GM21526 (cell line): Measurements from ENCODE around the gene ABCB9.

Experiments used
- ATAC-seq: cut with Tn5 transposase; IDR thresholded peaks from one replicate; pipeline ENCODE4 v1.9.1; 2021; ENCODE audit warnings: moderate library complexity; ENCODE audit not compliant: unreplicated experiment, low FRiP score

Gene ABCB9

DNA sequence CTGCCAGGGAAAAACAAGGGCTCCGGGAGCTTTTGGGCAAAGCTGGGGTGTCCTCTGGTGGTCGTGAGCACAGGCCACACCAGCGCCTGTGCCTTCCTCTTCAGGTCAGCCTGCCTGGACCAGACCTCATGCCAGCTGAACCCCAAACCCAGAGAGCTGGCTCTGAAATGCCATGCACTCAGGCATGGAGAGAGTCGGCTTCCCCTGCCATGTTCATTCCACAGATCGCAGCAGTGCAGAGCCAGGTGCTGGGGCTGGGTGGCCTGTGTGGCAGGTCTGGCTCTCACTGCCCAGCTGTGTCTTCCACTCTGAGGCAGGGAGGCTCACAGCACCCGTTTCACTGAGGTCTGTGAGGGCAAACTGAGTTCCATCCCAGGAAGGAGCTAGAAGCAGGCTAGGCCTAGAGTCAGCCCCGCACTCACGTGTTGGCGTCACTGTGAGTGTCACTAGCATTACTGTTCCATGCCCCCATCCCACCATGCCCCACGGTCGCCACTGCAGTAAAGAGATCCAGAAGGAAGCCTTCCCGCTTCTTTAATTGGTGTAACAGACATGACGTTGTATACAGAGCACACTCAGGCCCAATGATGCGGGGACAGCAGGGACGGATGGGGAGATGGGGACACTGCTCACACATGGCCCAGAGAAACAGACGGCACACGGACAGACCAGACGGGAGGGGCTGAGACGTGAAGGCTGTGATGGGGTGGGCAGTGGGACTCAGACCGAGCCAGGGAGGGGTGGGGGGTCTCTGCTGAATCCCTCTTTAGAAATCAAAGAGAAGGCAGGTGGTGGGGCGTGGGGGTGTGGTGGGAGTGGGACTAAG is 16.9 kb upstream of the ABCB9 start:
- no peak for ATAC-seq

DNA sequence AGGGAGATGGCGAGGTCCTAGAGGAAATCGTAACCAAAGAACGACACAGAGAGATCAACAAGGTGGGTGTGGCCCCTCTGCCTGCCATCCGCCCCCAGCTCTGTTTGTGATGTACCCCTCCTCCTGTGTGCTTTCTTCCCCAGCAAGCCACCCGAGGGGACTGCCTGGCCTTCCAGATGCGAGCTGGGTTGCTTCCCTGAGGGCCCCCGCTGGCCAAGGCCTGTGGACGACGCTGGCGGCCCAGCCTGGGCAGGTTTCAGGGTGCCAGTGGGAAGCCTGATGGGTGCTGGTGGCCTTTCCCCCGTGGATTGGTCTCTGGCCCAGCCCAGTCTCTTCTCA is 16.2 kb upstream of the ABCB9 start:
- ATAC-seq = no peak

DNA sequence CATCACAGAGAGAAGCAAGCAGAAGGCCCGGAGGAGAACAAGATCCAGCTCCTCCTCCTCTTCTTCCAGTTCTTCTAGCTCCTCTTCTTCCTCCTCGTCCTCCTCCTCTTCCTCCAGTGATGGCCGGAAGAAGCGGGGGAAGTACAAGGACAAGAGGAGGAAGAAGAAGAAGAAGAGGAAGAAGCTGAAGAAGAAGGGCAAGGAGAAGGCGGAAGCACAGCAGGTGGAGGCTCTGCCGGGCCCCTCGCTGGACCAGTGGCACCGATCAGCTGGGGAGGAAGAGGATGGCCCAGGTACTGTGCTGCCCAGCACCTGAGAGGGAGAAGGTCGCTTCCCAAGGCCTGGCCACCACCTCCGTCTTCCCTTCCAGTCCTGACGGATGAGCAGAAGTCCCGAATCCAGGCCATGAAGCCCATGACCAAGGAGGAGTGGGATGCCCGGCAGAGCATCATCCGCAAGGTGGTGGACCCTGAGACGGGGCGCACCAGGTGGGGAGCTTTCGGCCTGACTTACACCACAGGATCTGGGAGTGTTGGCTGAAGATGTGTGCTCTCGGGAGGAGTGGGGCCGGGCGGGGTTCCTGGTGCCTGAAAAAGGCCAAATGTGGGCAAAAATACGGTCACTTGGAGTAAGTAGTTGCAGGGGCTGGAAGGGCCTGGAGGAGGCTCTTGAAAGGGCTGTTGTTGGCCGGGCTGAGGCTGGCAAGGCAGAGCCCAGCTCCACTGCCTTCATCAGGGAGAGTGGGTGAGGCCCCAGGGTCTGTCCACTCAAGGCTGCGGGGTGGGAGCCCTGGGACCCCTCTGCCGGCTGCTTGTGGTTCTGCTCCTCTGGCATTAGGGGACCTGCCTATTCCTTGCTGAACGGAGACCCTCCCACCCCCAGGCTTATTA is 15.6 kb upstream of the ABCB9 start:
- no peak for ATAC-seq

DNA sequence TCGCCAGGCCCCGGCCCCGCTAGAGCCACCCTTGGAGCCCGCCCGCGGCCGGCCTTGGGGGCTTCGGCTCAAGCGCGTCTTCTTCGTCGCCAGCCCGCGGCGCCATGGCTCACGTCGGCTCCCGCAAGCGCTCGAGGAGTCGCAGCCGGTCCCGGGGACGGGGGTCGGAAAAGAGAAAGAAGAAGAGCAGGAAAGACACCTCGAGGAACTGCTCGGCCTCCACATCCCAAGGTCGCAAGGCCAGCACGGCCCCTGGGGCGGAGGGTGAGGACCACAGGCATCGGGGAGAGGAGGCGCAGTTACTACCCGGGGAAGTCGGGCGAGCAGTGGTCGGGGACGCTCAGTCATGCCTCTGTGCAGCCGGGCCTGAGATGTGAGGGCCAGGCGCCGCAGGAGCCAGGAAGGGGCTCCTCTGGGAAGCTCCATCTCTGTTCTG is 14.8 kb upstream of the ABCB9 start:
- peak; percentile 8 for ATAC-seq

DNA sequence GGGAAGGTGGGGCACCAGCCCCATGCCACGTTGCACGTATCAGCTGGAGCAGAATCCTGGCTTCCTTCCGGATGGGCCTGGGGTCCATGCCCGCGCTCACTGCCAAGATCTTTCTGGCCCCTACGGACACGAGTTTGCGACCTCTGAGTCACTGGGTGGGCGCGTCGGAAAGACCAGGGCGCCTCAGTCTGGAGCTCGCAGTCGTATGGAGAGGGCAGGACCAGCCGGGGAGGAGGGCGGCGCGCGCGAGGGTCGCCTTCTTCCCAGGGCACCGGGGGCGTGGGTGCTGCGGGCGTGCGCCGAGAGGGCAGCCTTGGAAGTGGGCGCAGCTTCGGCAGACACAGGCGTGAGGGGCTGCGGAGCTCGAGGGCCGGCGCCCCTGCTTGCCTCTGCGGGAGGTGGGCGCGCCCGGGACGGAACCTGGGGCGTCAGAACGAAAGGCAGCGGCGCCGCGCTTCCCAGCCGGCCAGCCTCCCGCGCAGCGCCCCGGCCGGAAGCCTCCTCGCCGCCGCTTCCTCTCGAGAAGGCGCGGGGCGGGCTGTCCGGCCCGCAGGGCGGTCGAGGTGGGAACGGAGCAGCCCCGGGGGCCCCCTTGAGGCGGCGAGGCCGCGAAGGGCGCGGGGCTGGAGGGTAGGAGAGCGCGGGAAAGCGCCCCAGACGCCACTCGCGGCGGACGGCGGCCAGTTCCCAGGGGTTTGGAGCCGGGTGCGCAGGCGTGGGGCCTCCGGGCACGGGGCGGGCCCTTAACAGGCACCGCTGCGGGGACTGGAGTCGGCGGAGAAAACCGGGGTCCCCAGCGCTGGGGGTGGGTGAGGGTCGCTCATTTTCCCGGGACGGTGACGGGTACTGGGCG is 14.1 kb upstream of the ABCB9 start, which contains the start of gene ARL6IP4:
Gene ARL6IP4 (plus strand): TSS at position 499 of the 853 bp plus-strand sequence. CDS start 459 bp downstream, outside the sequence.
- ATAC-seq = peak; percentile 54

DNA sequence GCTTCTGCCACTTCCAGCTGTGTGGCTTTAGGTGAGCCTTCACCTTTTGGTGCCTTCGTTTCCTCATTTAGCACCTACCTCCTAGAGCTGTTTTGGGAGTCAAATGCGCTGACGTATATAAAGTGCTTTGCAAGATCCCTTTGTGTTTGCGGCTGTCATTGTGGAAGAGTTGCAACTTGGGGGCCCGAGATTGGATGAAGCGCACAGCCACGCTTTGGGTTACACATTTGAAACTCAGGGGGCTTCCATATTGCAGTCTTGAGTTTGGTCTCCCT is 13.6 kb upstream of the ABCB9 start:
- no peak for ATAC-seq

DNA sequence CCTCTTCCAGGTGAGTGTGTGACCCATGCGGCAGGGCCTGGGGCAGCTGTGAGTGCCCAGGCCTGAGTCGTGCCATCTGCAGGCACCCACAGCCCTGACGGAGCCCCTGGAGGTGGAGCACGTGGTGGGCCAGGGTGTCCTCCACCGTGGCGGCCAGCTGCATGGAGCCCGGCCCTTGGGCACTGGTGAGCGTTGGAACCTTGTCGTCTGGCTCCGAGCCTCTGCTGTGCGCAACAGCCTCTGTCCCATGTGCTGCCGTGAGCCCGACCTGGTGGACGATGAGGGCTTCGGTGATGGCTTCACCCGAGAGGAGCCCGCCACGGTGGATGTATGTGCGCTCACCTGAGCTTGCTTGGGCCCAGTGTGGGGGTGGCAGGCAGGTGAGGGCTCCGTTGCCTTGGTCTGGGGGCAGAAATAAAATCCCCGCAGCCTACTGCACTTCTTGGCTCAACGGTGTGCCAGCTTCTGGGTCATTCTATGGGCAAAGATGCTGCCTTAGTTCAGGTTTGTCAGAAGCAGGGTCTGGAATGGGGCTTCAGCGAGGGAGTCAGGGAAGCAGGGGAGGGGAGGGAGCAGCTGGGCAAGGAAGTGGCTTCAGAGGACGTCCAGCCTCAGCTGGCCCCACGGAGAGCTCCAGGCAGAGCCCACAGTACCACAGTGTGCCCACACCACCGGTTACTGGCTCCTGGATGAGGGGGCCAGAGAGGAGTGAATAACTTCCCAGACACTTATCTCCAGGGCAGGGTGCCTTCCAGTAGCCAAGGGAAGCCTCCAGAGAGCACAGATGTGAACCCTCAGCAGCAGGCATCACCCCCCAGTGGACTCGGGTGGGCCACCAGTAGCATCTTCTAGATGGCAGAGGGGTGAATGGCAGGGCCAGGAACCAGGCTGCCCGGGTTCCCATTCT is 13.0 kb upstream of the ABCB9 start:
- ATAC-seq = no peak

DNA sequence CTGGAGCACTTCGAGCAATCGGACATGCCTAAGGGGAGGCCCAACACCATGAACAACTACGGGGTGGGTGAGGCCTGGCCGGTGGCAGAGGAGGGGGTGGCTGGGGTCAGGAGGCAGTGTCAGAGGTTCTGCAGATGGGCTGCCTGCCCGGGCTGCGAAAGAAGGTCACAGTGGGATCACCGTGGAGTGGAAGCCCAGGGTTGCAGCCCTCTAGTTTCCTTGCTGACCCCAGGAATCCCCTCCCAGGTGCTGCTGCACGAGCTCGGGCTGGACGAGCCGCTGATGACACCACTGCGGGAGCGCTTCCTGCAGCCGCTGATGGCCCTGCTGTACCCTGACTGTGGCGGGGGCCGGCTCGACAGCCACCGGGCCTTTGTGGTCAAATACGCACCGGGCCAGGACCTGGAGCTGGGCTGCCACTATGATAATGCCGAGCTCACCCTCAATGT is 12.3 kb upstream of the ABCB9 start:
- ATAC-seq = no peak

DNA sequence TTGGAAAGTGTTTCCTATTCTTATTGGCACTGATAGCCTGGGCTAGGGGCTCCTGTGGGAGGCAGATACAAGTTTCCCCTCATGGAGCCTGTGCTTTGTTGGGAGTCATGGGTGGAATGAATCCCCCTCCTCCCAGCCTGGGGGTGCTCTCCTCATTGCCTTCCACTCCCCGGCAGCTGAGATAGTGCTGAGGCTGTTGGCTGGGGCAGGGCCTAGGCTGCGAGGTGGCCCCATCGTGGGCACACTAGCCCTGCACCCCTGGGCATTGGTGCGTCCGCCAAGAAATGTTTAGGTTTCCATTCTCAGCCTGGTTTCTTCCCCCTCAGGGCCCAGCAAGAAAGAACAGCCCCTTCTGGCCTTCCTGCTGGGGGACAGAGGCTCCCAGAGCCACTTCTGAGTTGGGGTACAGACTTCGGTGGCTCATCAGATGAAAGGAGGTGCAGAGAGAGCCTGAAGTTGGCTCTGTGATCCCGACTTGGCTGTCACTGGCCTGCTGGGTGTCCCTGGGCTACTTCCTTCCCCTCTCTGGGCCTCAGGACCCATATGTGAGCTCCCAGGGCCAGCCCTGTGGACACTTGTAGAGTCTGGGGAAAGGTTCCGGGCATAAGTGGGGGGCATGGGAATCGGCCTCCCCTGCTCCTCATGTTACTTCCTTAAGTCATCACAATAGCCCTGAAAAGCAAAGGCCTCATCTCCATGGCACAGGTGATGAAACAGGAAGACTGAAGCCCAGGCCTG is 11.6 kb upstream of the ABCB9 start:
- no peak for ATAC-seq

DNA sequence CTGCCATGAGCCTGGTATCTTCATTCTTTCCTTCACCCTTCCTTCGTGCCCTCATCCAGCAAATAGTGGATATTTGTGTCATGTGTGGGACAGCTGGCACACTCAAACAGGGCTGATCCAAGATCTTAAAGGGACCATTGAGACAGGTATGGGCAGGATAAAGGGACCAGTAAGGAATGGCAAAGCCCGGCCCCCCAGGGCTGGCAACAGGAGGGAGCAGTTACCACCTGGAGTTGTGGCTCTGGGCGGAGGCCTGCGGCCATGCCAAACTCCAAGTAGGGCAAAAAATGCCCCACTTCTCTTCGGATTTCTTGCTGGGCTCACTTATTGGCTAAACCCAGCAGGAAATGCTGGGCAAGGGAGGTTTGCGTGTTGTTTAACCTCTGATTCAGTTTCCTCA is 10.9 kb upstream of the ABCB9 start:
- ATAC-seq = no peak

DNA sequence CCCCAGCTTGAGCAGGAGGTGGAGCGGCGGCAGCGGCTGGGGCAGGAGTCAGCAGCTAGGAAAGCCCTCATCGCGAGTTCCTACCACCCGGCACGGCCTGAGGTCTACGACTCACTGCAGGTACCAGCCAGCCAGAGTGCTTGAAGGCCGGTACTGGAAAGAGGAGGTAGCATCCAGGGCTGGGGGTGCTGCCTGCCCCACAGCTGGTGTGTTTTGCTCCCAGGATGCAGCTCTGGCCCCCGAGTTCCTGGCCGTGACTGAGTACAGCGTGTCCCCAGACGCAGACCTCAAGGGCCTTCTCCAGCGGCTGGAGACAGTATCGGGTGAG is 10.3 kb upstream of the ABCB9 start:
- no peak for ATAC-seq

DNA sequence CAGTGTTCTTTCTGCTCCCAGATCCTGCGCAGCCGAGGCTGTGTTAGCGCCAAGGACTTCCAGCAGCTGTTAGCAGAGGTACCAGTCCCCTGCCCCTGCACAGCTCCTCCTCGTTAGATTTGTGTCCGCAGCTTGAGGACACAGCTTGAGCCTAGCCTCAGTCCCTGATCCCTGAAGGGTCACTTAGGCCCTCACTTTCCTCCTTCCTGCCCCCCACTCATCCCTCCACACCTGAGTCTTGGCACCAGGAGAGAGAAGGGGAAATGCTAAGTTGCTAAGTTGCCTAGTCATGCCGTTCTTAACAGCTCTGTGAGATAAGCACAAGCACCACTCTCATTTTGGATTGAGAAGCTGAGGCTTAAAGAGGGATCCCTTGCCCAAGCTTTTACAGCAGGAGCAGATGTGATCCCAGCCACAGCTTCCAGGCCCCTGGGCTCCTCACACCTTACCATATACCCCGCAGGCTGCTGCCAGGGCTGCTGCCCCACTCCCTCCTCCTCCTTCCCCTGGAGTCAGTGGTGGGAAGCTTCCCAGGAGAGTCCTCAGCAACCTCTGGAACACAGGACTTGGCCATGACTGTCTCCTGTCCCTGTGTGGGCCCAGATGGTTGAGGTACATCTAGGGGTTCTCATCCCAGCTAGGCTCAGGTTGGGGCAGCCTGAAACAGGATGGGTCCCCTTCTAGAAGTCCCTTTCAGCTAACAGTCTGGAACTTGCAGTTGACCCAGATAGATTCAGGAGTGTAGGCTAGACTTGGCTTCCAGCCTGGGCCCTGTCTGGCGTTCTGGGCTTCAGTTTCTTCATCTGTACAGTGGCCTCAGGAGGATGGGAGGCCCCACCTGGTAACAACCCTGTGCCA is 9.8 kb upstream of the ABCB9 start:
- no peak for ATAC-seq

DNA sequence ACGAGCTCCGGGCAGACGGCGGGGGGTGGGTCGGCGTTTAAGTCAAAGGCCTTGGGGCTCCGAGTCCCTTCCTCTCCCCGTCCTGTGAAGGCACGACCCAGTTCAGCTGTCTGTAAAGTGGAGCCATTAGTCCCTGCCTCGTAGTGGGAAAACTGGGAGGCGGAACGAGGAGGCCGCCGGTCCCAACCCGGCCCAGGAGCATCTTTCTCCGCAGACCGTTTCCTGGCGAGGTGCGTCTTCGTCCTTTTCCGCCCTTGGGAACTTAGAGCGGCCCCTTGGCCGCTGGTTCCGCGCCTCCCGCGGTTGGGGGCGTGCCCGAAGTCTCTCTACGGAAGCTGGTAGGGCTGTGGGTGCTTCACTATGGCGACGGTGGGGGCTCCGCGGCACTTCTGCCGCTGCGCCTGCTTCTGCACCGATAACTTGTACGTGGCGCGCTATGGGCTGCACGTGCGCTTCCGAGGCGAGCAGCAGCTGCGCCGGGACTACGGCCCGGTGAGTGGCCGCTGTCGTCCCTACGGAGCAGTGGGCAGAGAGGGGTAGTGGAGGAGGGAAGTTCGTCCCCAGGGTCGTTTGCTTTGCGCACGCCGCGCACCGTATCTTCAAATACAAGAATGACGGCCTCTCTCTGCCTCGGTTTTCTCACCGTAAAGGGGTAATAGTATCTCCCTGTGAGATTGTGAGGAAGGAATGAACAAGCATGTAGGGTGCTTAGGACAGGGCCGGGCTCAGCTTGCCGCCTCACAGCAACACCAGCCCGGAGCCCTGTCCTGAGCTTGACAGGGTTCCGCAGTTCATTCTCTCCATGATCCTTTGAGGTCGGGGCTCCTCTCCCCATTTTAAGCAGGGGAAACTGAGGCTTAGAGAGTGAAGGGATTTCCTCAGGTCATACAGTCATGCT is 8.9 kb upstream of the ABCB9 start, which contains the start of gene OGFOD2:
Gene OGFOD2 (plus strand): TSS at position 353 of the 898 bp plus-strand sequence. CDS start 8 bp downstream, at position 361.
- ATAC-seq = peak; percentile 68

DNA sequence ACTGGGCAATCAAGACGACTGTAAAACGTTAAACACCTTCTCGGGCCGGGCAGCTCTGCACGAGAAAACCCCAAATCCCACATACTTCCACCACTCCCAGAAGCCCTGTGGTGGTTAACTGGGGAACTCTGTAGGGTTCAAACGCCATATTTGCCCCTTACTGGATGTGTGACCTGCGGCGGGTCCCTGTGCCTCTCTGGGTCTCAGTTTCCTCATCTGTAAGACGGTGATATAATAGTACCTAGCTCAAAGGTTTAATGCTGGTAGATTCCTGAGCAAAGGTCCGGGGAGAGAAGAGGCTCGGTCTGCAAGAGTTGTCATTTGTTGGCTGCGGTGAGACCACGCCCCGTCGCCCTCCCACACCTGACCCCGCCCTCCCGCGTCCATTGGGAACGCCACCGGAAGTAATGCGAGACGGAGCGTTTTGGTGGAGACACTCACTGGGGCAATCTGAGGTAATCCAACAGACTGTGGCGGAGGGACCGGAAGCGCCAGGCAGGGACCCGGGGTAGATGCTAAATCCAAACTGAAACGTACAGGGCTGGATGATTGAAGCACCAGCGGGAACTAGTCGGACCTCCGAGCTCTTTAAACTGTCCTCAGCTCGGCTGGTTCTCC is 8.1 kb upstream of the ABCB9 start:
- ATAC-seq = peak; percentile 69

DNA sequence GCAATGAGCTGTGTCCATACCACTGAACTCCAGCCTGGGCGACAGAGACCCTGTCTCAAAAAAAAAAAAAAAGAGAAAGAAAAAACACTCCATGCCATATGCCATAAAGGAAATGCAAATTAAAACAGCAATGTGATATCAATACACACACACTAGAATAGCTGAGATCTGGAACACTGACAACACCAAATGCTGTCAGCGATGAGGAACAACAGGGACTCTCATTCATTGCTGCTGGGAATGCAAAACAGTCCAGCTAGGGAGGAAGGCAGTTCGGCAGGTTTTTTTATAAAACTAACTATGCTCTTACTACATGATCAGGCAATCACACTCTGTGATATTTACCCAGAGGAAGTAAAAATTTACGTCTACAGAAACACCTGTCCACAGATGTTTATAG is 3.4 kb upstream of the ABCB9 start:
- no peak for ATAC-seq

DNA sequence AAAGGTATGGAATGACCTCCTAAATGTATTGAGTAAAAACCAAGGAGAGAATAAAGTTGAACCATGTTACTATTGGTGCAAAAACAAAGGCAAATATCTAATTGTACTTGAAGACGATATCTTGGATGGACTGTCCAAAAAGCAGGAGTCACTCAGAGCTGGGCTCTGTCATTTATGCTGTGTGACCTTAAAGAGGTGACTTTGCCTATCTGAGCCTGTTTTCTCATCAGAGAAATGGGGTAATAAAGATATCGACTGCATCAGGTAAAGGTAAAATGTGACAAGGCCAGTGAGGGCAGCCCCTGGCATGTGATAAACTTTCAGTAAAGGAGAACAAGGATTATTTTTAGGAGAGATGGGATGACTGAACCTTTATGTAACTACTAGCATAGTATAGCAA is 1.8 kb upstream of the ABCB9 start:
- ATAC-seq = no peak
